ENCODE results near the gene APBA2.

DNA sequence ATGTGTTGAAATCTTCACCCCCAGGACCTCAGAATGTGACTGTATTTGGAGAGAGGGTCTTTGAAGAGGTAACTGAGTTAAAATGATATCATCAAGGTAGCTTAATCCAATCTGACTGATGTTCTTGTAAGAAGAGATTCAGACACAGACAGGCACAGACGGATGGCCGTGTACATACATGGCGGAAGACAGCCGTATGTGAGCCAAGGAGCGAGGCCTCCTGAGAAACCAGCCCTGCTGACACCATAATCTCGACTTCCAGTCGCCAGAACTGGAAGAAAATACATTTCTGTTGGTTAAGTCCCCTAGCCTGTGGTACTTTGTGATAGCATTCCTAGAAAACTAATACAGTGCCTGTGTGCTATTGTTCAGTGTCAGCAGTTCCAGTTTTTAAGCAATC is 73.6 kb downstream of the APBA2 start:
- TF ChIP-seq CTCF (IDR thresholded peaks at IDR 0.05) = no peak
- TF ChIP-seq POLR2A (IDR thresholded peaks at IDR 0.05) = no peak

All from upper lobe of left lung (tissue), 4 donors.